Measurements from ENCODE around the gene CLEC19A. TPM values are rescaled to one million over a fixed set of nuclear protein-coding genes. Genes with fewer than 3 reads are reported as not detected.

Gene CLEC19A
- total and polyA plus RNA-seq, 4 donors: not detected

- TF ChIP-seq GABPA (IDR thresholded peaks at IDR 0.05 in 1 of 2, conservative IDR thresholded peaks at IDR 0.05 in 1 of 2) (no peak), MAX (IDR thresholded peaks at IDR 0.05) (no peak), NR2F2 (IDR thresholded peaks at IDR 0.05) (no peak), TAF1 (conservative IDR thresholded peaks at IDR 0.05) (no peak)
These were observed 5.9 kb downstream of the CLEC19A start (continued) for GRCh38 chr16:19291475-19291874.

GRCh38 chr16:19292186-19292585, 6.7 kb downstream of the CLEC19A start:
- Histone ChIP-seq H3K27me3 (ENCODE audit: control insufficient read depth in 4 of 4, insufficient read depth in 4 of 4, low read length in 3 of 4) (no peaks in the 10 kb centered on the region), H3K4me1 (ENCODE audit: control insufficient read depth in 4 of 4, insufficient read depth in 4 of 4, low read length in 3 of 4) (no peaks in the 10 kb centered on the region), H3K27ac (ENCODE audit: low read depth in 1 of 2, low read length in 2 of 2) (no peak overlapping the region), H3K36me3 (ENCODE audit: control insufficient read depth in 4 of 4, insufficient read depth in 3 of 4, low read depth in 1 of 4, low read length in 3 of 4) (no peaks in the 10 kb centered on the region), H3K9me3 (ENCODE audit: control insufficient read depth in 4 of 4, low read length in 3 of 4) (no peaks in the 10 kb centered on the region), H3K4me3 (ENCODE audit: low read depth in 1 of 3, low read length in 3 of 3) (no peak overlapping the region), H3K9ac (ENCODE audit: low read depth in 1 of 2, low read length in 2 of 2) (no peak overlapping the region)
- no peak for DNase-seq (ENCODE audit: low spot score)
- no peak for TF ChIP-seq MAX (IDR thresholded peaks at IDR 0.05)
- TF ChIP-seq SP1 (IDR thresholded peaks at IDR 0.05): no peak
- TF ChIP-seq RXRA (IDR thresholded peaks at IDR 0.05): no peak
- no peak for TF ChIP-seq NR2F2 (IDR thresholded peaks at IDR 0.05)
- no peak for TF ChIP-seq TAF1 (conservative IDR thresholded peaks at IDR 0.05)
- no peak for TF ChIP-seq RAD21 (IDR thresholded peaks at IDR 0.05)
- TF ChIP-seq REST (IDR thresholded peaks at IDR 0.05): no peak
- TF ChIP-seq, protein P1, sequence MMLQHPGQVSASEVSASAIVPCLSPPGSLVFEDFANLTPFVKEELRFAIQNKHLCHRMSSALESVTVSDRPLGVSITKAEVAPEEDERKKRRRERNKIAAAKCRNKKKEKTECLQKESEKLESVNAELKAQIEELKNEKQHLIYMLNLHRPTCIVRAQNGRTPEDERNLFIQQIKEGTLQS (IDR thresholded peaks at IDR 0.05): no peak
- no peak for TF ChIP-seq YY1 (IDR thresholded peaks at IDR 0.05)
- no peak for TF ChIP-seq FOXA2 (IDR thresholded peaks at IDR 0.05)
- no peak for TF ChIP-seq JUND (IDR thresholded peaks at IDR 0.05)
- TF ChIP-seq, protein P2, sequence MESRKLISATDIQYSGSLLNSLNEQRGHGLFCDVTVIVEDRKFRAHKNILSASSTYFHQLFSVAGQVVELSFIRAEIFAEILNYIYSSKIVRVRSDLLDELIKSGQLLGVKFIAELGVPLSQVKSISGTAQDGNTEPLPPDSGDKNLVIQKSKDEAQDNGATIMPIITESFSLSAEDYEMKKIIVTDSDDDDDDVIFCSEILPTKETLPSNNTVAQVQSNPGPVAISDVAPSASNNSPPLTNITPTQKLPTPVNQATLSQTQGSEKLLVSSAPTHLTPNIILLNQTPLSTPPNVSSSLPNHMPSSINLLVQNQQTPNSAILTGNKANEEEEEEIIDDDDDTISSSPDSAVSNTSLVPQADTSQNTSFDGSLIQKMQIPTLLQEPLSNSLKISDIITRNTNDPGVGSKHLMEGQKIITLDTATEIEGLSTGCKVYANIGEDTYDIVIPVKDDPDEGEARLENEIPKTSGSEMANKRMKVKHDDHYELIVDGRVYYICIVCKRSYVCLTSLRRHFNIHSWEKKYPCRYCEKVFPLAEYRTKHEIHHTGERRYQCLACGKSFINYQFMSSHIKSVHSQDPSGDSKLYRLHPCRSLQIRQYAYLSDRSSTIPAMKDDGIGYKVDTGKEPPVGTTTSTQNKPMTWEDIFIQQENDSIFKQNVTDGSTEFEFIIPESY (IDR thresholded peaks at IDR 0.05): no peak
- no peak for TF ChIP-seq FOXA1 (IDR thresholded peaks at IDR 0.05)
- no peak for TF ChIP-seq GABPA (IDR thresholded peaks at IDR 0.05 in 1 of 2, conservative IDR thresholded peaks at IDR 0.05 in 1 of 2)
- 66% methylated on average over 5 of the region's 5 CpGs for WGBS

- Histone ChIP-seq H3K9me3 (ENCODE audit: control insufficient read depth in 4 of 4, low read length in 3 of 4) (no peaks in the 10 kb centered on the region), H3K36me3 (ENCODE audit: control insufficient read depth in 4 of 4, insufficient read depth in 3 of 4, low read depth in 1 of 4, low read length in 3 of 4) (no peaks in the 10 kb centered on the region), H3K9ac (ENCODE audit: low read depth in 1 of 2, low read length in 2 of 2) (no peak overlapping the region), H3K4me3 (ENCODE audit: low read depth in 1 of 3, low read length in 3 of 3) (no peak overlapping the region), H3K27me3 (ENCODE audit: control insufficient read depth in 4 of 4, insufficient read depth in 4 of 4, low read length in 3 of 4) (no peaks in the 10 kb centered on the region), H3K27ac (ENCODE audit: low read depth in 1 of 2, low read length in 2 of 2) (no peak overlapping the region), H3K4me1 (ENCODE audit: control insufficient read depth in 4 of 4, insufficient read depth in 4 of 4, low read length in 3 of 4) (no peaks in the 10 kb centered on the region)
- TF ChIP-seq, protein P3, sequence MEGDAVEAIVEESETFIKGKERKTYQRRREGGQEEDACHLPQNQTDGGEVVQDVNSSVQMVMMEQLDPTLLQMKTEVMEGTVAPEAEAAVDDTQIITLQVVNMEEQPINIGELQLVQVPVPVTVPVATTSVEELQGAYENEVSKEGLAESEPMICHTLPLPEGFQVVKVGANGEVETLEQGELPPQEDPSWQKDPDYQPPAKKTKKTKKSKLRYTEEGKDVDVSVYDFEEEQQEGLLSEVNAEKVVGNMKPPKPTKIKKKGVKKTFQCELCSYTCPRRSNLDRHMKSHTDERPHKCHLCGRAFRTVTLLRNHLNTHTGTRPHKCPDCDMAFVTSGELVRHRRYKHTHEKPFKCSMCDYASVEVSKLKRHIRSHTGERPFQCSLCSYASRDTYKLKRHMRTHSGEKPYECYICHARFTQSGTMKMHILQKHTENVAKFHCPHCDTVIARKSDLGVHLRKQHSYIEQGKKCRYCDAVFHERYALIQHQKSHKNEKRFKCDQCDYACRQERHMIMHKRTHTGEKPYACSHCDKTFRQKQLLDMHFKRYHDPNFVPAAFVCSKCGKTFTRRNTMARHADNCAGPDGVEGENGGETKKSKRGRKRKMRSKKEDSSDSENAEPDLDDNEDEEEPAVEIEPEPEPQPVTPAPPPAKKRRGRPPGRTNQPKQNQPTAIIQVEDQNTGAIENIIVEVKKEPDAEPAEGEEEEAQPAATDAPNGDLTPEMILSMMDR (IDR thresholded peaks at IDR 0.05; ENCODE audit: low read depth, low read length, missing input control): no peak
- TF ChIP-seq, protein P2 (IDR thresholded peaks at IDR 0.05): no peak
- no peak for TF ChIP-seq FOXA2 (IDR thresholded peaks at IDR 0.05)
- no peak for TF ChIP-seq RAD21 (IDR thresholded peaks at IDR 0.05)
- TF ChIP-seq RXRA (IDR thresholded peaks at IDR 0.05): no peak
- TF ChIP-seq FOXA1 (IDR thresholded peaks at IDR 0.05): no peak
- DNase-seq (ENCODE audit: low spot score): no peak
- WGBS: 11% methylated on average over 5 of the region's 5 CpGs
These were observed 8.7 kb downstream of the CLEC19A start for GRCh38 chr16:19294156-19294649.

Data from liver (tissue), 9 donors.